Activated T-cell treated with anti-CD3 and anti-CD28 coated beads, Interleukin-2, amount 50 U/mL, for 24 hours (primary cell): ENCODE data around the gene DHRS4L2.
"Not testable (repeated sequence)": the region's sequence is repeated elsewhere in the genome, so short reads cannot be mapped to it uniquely, and the experiment has no call there.

Experiments used
- DNase-seq: peaks from one replicate; pipeline ENCODE4 v3.0.0-alpha.2; 2020
- H3K27ac Mint-ChIP-seq: 2 replicates; pipeline ENCODE4 v1.8.0; 2020; ENCODE audit warnings: mild to moderate bottlenecking, mixed read lengths
- H3K27me3 Mint-ChIP-seq: 2 replicates; pipeline ENCODE4 v1.8.0; 2020; ENCODE audit warnings: mixed read lengths
- H3K36me3 Mint-ChIP-seq: 2 replicates; pipeline ENCODE4 v1.8.0; 2020; ENCODE audit warnings: low read depth, mixed read lengths
- H3K4me1 Mint-ChIP-seq: 2 replicates; pipeline ENCODE4 v1.8.0; 2020; ENCODE audit warnings: low read depth, mixed read lengths
- H3K4me3 Mint-ChIP-seq: 2 replicates; pipeline ENCODE4 v1.8.0; 2020; ENCODE audit warnings: mild to moderate bottlenecking, moderate library complexity, mixed read lengths
- H3K9me3 Mint-ChIP-seq: 2 replicates; pipeline ENCODE4 v1.8.0; 2020; ENCODE audit warnings: mixed read lengths

Gene DHRS4L2

GRCh38 chr14:23993042-23993441, 4.3 kb downstream of the DHRS4L2 start:
- not testable (repeated sequence) for H3K27ac Mint-ChIP-seq

GRCh38 chr14:23996009-23996408, 7.3 kb downstream of the DHRS4L2 start:
- H3K4me1 Mint-ChIP-seq, H3K4me3 Mint-ChIP-seq, H3K9me3 Mint-ChIP-seq, H3K27ac Mint-ChIP-seq, H3K36me3 Mint-ChIP-seq, DNase-seq, H3K27me3 Mint-ChIP-seq: not testable (repeated sequence)

More at GRCh38 chr14:23993042-23993441, 4.3 kb downstream of the DHRS4L2 start:
- DNase-seq, H3K27me3 Mint-ChIP-seq, H3K36me3 Mint-ChIP-seq, H3K4me3 Mint-ChIP-seq, H3K9me3 Mint-ChIP-seq: not testable (repeated sequence)
- H3K4me1 Mint-ChIP-seq: peaks cover 17% of the 10 kb centered on the region

- not testable (repeated sequence) for H3K36me3 Mint-ChIP-seq, H3K9me3 Mint-ChIP-seq, H3K27me3 Mint-ChIP-seq, H3K4me3 Mint-ChIP-seq, H3K27ac Mint-ChIP-seq, H3K4me1 Mint-ChIP-seq, DNase-seq
Measured at GRCh38 chr14:23996825-23997224, 8.1 kb downstream of the DHRS4L2 start.

- H3K4me3 Mint-ChIP-seq, H3K4me1 Mint-ChIP-seq, H3K27ac Mint-ChIP-seq, DNase-seq, H3K36me3 Mint-ChIP-seq, H3K9me3 Mint-ChIP-seq, H3K27me3 Mint-ChIP-seq: not testable (repeated sequence)
Measured at GRCh38 chr14:23999640-24000039, 10.9 kb downstream of the DHRS4L2 start.

- H3K36me3 Mint-ChIP-seq, H3K27me3 Mint-ChIP-seq, H3K9me3 Mint-ChIP-seq, DNase-seq, H3K4me1 Mint-ChIP-seq, H3K4me3 Mint-ChIP-seq, H3K27ac Mint-ChIP-seq: not testable (repeated sequence)
Measured at GRCh38 chr14:24001078-24001477, 12.3 kb downstream of the DHRS4L2 start.

GRCh38 chr14:24001679-24002078, 12.9 kb downstream of the DHRS4L2 start:
- H3K27ac Mint-ChIP-seq, H3K27me3 Mint-ChIP-seq, H3K4me3 Mint-ChIP-seq, H3K4me1 Mint-ChIP-seq, H3K36me3 Mint-ChIP-seq, DNase-seq, H3K9me3 Mint-ChIP-seq: not testable (repeated sequence)

GRCh38 chr14:24006471-24006816, 17.7 kb downstream of the DHRS4L2 start:
- H3K27ac Mint-ChIP-seq, H3K27me3 Mint-ChIP-seq, H3K36me3 Mint-ChIP-seq, H3K9me3 Mint-ChIP-seq, DNase-seq: not testable (repeated sequence)
- peaks cover 37% of the 10 kb centered on the region for H3K4me1 Mint-ChIP-seq
- peak overlapping the region; percentile 58 for H3K4me3 Mint-ChIP-seq

GRCh38 chr14:24006817-24007652, 18.3 kb downstream of the DHRS4L2 start:
- Mint-ChIP-seq H3K4me3 (peak overlapping the region; percentile 78), H3K4me1 (peaks cover 39% of the 10 kb centered on the region), H3K27ac (peak overlapping the region; percentile 82)
- DNase-seq: peak; percentile 86
- not testable (repeated sequence) for H3K36me3 Mint-ChIP-seq, H3K27me3 Mint-ChIP-seq, H3K9me3 Mint-ChIP-seq

GRCh38 chr14:24011051-24011450, 22.3 kb downstream of the DHRS4L2 start:
- Mint-ChIP-seq H3K9me3 (no peaks in the 10 kb centered on the region), H3K27me3 (no peaks in the 10 kb centered on the region), H3K4me3 (peak overlapping the region; percentile 42), H3K4me1 (peaks cover 37% of the 10 kb centered on the region), H3K36me3 (no peaks in the 10 kb centered on the region), H3K27ac (peak overlapping the region; percentile 77)
- DNase-seq: no peak

GRCh38 chr14:24012726-24013273, 24.1 kb downstream of the DHRS4L2 start:
- DNase-seq, H3K9me3 Mint-ChIP-seq, H3K27ac Mint-ChIP-seq, H3K27me3 Mint-ChIP-seq, H3K36me3 Mint-ChIP-seq, H3K4me3 Mint-ChIP-seq: not testable (repeated sequence)
- peaks cover 37% of the 10 kb centered on the region for H3K4me1 Mint-ChIP-seq

- Mint-ChIP-seq H3K4me1 (peaks cover 26% of the 10 kb centered on the region), H3K27ac (no peak overlapping the region), H3K36me3 (no peaks in the 10 kb centered on the region), H3K27me3 (no peaks in the 10 kb centered on the region), H3K4me3 (no peak overlapping the region), H3K9me3 (peaks cover under 1% of the 10 kb centered on the region)
- peak; percentile 48 for DNase-seq
Measured at GRCh38 chr14:24013654-24014514, 25.2 kb downstream of the DHRS4L2 start.

GRCh38 chr14:24015745-24016144, 27.0 kb downstream of the DHRS4L2 start:
- H3K27me3 Mint-ChIP-seq, DNase-seq, H3K27ac Mint-ChIP-seq, H3K9me3 Mint-ChIP-seq, H3K4me1 Mint-ChIP-seq, H3K4me3 Mint-ChIP-seq, H3K36me3 Mint-ChIP-seq: not testable (repeated sequence)

- not testable (repeated sequence) for H3K9me3 Mint-ChIP-seq, H3K4me1 Mint-ChIP-seq, H3K27me3 Mint-ChIP-seq, H3K27ac Mint-ChIP-seq, DNase-seq, H3K36me3 Mint-ChIP-seq, H3K4me3 Mint-ChIP-seq
Measured at GRCh38 chr14:24018978-24019377, 30.2 kb downstream of the DHRS4L2 start.

- DNase-seq, H3K27me3 Mint-ChIP-seq, H3K4me3 Mint-ChIP-seq, H3K27ac Mint-ChIP-seq, H3K36me3 Mint-ChIP-seq, H3K4me1 Mint-ChIP-seq, H3K9me3 Mint-ChIP-seq: not testable (repeated sequence)
Measured at GRCh38 chr14:24019944-24020343, 31.2 kb downstream of the DHRS4L2 start.

- not testable (repeated sequence) for H3K27me3 Mint-ChIP-seq, DNase-seq, H3K4me1 Mint-ChIP-seq, H3K27ac Mint-ChIP-seq, H3K9me3 Mint-ChIP-seq, H3K4me3 Mint-ChIP-seq, H3K36me3 Mint-ChIP-seq
Measured at GRCh38 chr14:24020520-24020919, 31.8 kb downstream of the DHRS4L2 start.
